ENCODE data around the gene UBXN7. TPM values are rescaled to one million over a fixed set of nuclear protein-coding genes. Genes with fewer than 3 reads are reported as not detected.

Gene UBXN7
- total RNA-seq, 1 experiment from 2014 or later: 99.6 TPM

DNA sequence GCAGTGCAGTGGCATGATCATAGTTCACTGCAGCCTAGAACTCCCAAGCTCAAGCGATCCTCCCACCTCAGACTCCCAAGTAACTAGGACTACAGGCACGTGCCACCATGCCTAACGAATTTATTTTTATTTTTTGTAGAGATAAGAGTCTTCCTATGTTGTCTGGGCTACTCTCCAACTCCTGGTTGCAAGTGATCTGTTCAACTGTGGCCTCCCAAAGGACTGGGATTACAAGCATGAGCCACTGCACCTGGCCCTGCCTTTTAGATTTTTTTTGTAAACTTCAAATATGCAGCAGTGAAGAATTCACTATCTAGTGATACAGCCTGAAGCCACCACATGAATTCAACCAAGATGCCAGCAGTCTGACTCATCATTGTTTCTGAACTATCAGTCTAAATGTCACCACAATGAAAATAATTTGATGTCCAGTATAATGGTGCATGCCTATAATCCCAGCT lies 32.7 kb downstream of the UBXN7 start:
- TF ChIP-seq OVOL2 (CRISPR knock-in tag; IDR thresholded peaks at IDR 0.05; ENCODE audit: borderline replicate concordance): no peak
- no peak for TF ChIP-seq GTF2I (CRISPR knock-in tag; conservative IDR thresholded peaks at IDR 0.05)
- no peak for TF ChIP-seq HMGA2 (CRISPR knock-in tag; IDR thresholded peaks at IDR 0.05)
- TF ChIP-seq, protein P1, sequence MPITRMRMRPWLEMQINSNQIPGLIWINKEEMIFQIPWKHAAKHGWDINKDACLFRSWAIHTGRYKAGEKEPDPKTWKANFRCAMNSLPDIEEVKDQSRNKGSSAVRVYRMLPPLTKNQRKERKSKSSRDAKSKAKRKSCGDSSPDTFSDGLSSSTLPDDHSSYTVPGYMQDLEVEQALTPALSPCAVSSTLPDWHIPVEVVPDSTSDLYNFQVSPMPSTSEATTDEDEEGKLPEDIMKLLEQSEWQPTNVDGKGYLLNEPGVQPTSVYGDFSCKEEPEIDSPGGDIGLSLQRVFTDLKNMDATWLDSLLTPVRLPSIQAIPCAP (CRISPR knock-in tag; IDR thresholded peaks at IDR 0.05): no peak
- TF ChIP-seq ZNF423 (CRISPR knock-in tag; IDR thresholded peaks at IDR 0.05): no peak
- TF ChIP-seq FOXK1 (CRISPR knock-in tag; IDR thresholded peaks at IDR 0.05): no peak
- TF ChIP-seq, protein P2, sequence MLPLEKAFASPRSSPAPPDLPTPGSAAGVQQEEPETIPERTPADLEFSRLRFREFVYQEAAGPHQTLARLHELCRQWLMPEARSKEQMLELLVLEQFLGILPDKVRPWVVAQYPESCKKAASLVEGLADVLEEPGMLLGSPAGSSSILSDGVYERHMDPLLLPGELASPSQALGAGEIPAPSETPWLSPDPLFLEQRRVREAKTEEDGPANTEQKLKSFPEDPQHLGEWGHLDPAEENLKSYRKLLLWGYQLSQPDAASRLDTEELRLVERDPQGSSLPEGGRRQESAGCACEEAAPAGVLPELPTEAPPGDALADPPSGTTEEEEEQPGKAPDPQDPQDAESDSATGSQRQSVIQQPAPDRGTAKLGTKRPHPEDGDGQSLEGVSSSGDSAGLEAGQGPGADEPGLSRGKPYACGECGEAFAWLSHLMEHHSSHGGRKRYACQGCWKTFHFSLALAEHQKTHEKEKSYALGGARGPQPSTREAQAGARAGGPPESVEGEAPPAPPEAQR (CRISPR knock-in tag; IDR thresholded peaks at IDR 0.05): no peak
- TF ChIP-seq, protein P3, sequence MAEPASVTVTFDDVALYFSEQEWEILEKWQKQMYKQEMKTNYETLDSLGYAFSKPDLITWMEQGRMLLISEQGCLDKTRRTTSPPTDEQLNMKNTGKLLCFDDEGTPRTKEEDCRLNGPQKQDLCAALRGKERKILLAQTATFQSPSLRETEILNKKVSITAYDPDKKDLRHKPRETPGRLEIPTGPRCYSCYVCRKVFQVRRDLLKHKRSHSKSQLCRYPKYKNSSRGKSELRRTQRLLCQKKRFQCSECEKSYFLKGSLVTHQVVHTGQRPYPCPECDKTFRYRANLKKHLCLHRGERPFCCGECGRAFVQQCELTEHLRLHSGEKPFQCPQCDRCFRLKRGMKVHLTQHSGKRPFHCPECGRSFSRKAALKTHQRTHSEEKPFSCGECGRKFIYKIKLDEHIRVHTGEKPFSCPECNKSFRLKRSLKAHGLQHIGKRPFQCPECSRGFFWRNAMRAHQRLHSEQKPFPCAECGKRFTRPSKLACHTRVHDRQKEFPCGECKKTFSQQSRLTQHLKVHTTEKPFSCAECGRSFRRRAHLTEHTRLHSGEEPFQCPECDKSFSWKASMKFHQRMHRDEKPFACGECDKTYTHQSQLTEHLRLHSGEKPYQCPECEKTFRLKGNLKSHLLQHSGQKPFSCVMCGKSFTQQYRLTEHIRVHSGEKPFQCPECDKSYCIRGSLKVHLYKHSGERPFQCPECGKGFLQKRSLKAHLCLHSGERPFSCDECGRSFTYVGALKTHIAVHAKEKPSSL (CRISPR knock-in tag; conservative IDR thresholded peaks at IDR 0.05): no peak
- TF ChIP-seq SP1 (CRISPR knock-in tag; conservative IDR thresholded peaks at IDR 0.05): no peak
- TF ChIP-seq ELF4 (CRISPR knock-in tag; IDR thresholded peaks at IDR 0.05; ENCODE audit: low read depth): no peak
- TF ChIP-seq, protein P4, sequence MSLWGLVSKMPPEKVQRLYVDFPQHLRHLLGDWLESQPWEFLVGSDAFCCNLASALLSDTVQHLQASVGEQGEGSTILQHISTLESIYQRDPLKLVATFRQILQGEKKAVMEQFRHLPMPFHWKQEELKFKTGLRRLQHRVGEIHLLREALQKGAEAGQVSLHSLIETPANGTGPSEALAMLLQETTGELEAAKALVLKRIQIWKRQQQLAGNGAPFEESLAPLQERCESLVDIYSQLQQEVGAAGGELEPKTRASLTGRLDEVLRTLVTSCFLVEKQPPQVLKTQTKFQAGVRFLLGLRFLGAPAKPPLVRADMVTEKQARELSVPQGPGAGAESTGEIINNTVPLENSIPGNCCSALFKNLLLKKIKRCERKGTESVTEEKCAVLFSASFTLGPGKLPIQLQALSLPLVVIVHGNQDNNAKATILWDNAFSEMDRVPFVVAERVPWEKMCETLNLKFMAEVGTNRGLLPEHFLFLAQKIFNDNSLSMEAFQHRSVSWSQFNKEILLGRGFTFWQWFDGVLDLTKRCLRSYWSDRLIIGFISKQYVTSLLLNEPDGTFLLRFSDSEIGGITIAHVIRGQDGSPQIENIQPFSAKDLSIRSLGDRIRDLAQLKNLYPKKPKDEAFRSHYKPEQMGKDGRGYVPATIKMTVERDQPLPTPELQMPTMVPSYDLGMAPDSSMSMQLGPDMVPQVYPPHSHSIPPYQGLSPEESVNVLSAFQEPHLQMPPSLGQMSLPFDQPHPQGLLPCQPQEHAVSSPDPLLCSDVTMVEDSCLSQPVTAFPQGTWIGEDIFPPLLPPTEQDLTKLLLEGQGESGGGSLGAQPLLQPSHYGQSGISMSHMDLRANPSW (CRISPR knock-in tag; conservative IDR thresholded peaks at IDR 0.05; ENCODE audit: low read depth): no peak
- TF ChIP-seq TEAD1 (CRISPR knock-in tag; IDR thresholded peaks at IDR 0.05): no peak
- TF ChIP-seq NFE2L1 (CRISPR knock-in tag; IDR thresholded peaks at IDR 0.05): no peak
- TF ChIP-seq ZNF396 (CRISPR knock-in tag; IDR thresholded peaks at IDR 0.05; ENCODE audit: borderline replicate concordance): no peak
- no peak for TF ChIP-seq ZNF416 (CRISPR knock-in tag; IDR thresholded peaks at IDR 0.05)
- no peak for TF ChIP-seq CREM (CRISPR knock-in tag; IDR thresholded peaks at IDR 0.05)
- no peak for TF ChIP-seq ETV6 (CRISPR knock-in tag; IDR thresholded peaks at IDR 0.05)
- no peak for TF ChIP-seq IRF2 (CRISPR knock-in tag; IDR thresholded peaks at IDR 0.05; ENCODE audit: borderline replicate concordance, low read depth)
- TF ChIP-seq, protein P5, sequence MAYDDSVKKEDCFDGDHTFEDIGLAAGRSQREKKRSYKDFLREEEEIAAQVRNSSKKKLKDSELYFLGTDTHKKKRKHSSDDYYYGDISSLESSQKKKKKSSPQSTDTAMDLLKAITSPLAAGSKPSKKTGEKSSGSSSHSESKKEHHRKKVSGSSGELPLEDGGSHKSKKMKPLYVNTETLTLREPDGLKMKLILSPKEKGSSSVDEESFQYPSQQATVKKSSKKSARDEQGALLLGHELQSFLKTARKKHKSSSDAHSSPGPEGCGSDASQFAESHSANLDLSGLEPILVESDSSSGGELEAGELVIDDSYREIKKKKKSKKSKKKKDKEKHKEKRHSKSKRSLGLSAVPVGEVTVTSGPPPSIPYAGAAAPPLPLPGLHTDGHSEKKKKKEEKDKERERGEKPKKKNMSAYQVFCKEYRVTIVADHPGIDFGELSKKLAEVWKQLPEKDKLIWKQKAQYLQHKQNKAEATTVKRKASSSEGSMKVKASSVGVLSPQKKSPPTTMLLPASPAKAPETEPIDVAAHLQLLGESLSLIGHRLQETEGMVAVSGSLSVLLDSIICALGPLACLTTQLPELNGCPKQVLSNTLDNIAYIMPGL (CRISPR knock-in tag; IDR thresholded peaks at IDR 0.05): no peak
- H3K4me3 Mint-ChIP-seq: no peak overlapping the region
- no peaks in the 10 kb centered on the region for H3K4me1 Mint-ChIP-seq
- no peaks in the 10 kb centered on the region for H3K27me3 Mint-ChIP-seq (ENCODE audit: low read depth)
- H3K36me3 Mint-ChIP-seq: peaks cover 48% of the 10 kb centered on the region
- ChIA-PET CTCF (interaction anchor here (0.6 kb wide), 1 partner anchor 26 kb away, joined by 3 read pairs; no protein-coding TSS in a partner anchor), POLR2A (no interaction called here)
- ATAC-seq (no peak), DNase-seq (ENCODE audit: low spot score) (no peak)
- H3K9me3 Mint-ChIP-seq: peaks cover under 1% of the 10 kb centered on the region; the same call in 1 of the 2 replicates
- no peak overlapping the region for H3K27ac Mint-ChIP-seq
